Ishikawa (cell line): ENCODE measurements around the gene TJP1.

Source experiments
- EGR1 ChIP-seq: IDR thresholded peaks from 2 replicates; pipeline ENCODE4 v1.6.1; 2012
- EP300 ChIP-seq: IDR thresholded peaks from 2 replicates; pipeline ENCODE4 v1.6.1; 2012; ENCODE audit warnings: borderline replicate concordance
- FOXM1 ChIP-seq: IDR thresholded peaks from 2 replicates; pipeline ENCODE4 v1.6.1; 2012; ENCODE audit warnings: low read depth, borderline replicate concordance
- MAX ChIP-seq: IDR thresholded peaks from 2 replicates; pipeline ENCODE4 v1.6.1; 2012
- TAF1 ChIP-seq: IDR thresholded peaks from 2 replicates; pipeline ENCODE4 v1.6.1; 2012; ENCODE audit warnings: low read depth, mild to moderate bottlenecking
- TEAD4 ChIP-seq: IDR thresholded peaks from 2 replicates; pipeline ENCODE4 v1.6.1; 2012
- TF ChIP-seq, protein P1 (sequence below): IDR thresholded peaks from 2 replicates; pipeline ENCODE4 v1.6.1; 2012; ENCODE audit warnings: low read depth, mild to moderate bottlenecking

GRCh38 chr15:29785136-29785535 is 37.1 kb downstream of the TJP1 start:
- TF ChIP-seq EGR1 (no peak), FOXM1 (no peak), MAX (no peak), TAF1 (no peak), EP300 (no peak), TEAD4 (no peak)
- TF ChIP-seq, protein P1, sequence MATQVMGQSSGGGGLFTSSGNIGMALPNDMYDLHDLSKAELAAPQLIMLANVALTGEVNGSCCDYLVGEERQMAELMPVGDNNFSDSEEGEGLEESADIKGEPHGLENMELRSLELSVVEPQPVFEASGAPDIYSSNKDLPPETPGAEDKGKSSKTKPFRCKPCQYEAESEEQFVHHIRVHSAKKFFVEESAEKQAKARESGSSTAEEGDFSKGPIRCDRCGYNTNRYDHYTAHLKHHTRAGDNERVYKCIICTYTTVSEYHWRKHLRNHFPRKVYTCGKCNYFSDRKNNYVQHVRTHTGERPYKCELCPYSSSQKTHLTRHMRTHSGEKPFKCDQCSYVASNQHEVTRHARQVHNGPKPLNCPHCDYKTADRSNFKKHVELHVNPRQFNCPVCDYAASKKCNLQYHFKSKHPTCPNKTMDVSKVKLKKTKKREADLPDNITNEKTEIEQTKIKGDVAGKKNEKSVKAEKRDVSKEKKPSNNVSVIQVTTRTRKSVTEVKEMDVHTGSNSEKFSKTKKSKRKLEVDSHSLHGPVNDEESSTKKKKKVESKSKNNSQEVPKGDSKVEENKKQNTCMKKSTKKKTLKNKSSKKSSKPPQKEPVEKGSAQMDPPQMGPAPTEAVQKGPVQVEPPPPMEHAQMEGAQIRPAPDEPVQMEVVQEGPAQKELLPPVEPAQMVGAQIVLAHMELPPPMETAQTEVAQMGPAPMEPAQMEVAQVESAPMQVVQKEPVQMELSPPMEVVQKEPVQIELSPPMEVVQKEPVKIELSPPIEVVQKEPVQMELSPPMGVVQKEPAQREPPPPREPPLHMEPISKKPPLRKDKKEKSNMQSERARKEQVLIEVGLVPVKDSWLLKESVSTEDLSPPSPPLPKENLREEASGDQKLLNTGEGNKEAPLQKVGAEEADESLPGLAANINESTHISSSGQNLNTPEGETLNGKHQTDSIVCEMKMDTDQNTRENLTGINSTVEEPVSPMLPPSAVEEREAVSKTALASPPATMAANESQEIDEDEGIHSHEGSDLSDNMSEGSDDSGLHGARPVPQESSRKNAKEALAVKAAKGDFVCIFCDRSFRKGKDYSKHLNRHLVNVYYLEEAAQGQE = no peak
